Stimulated activated CD4-positive, alpha-beta T cell treated with anti-CD3 and anti-CD28 coated beads, Interleukin-1b, Interleukin-23, amount 100 ng/mL, for 4 hours (primary cell): ENCODE measurements around the gene C19orf25.
"Not testable (repeated sequence)": the region's sequence is repeated elsewhere in the genome, so short reads cannot be mapped to it uniquely, and the experiment has no call there.

Experiments used
- DNase-seq, 2 donors: peaks; one replicate each; pipeline ENCODE4 v3.0.0-alpha.2; 2020; ENCODE audit warnings: low read depth in 2 of 2

Gene C19orf25

GRCh38 chr19:1478934-1479707, at the start of gene C19orf25:
Gene C19orf25 (minus strand): TSS chr19:1479215. CDS start chr19:1478903, 312 bp downstream.
- peak; percentile 85 to 91 for DNase-seq

GRCh38 chr19:1527650-1528309, 48.8 kb upstream of the C19orf25 start:
- DNase-seq, result no peak

GRCh38 chr19:1526979-1527649, 48.1 kb upstream of the C19orf25 start:
- no peak for DNase-seq

- DNase-seq, result no peak
Observed at GRCh38 chr19:1526066-1526778, 47.2 kb upstream of the C19orf25 start.

GRCh38 chr19:1525343-1525742, 46.3 kb upstream of the C19orf25 start:
- DNase-seq, result no peak

- no peak for DNase-seq
Observed at GRCh38 chr19:1524972-1525325, 45.9 kb upstream of the C19orf25 start.

GRCh38 chr19:1524287-1524971, 45.4 kb upstream of the C19orf25 start:
- DNase-seq, result no peak

GRCh38 chr19:1523412-1524286, 44.6 kb upstream of the C19orf25 start, which contains the start of gene PLK5:
Gene PLK5 (plus strand): TSS chr19:1524077. CDS start chr19:1526997, 2,920 bp downstream.
- no peak for DNase-seq

GRCh38 chr19:1522838-1523237, 43.8 kb upstream of the C19orf25 start:
- DNase-seq, result no peak

- no peak for DNase-seq
Observed at GRCh38 chr19:1522061-1522460, 43.0 kb upstream of the C19orf25 start.

GRCh38 chr19:1521636-1522035, 42.6 kb upstream of the C19orf25 start:
- DNase-seq, result no peak

- DNase-seq, result no peak
Observed at GRCh38 chr19:1520203-1520780, 41.3 kb upstream of the C19orf25 start.

- DNase-seq, result not testable (repeated sequence)
Observed at GRCh38 chr19:1519802-1520201, 40.8 kb upstream of the C19orf25 start.

GRCh38 chr19:1518471-1518870, 39.5 kb upstream of the C19orf25 start:
- no peak for DNase-seq

- DNase-seq, result no peak
Observed at GRCh38 chr19:1516395-1516753, 37.4 kb upstream of the C19orf25 start.

GRCh38 chr19:1514986-1515721, 36.1 kb upstream of the C19orf25 start:
- DNase-seq, result no peak

GRCh38 chr19:1514295-1514661, 35.3 kb upstream of the C19orf25 start:
- DNase-seq, result no peak

GRCh38 chr19:1513499-1514294, 34.7 kb upstream of the C19orf25 start:
- DNase-seq, result peak; percentile 58 to 73
